Measurements from ENCODE around the gene COG4. TPM values are rescaled to one million over a fixed set of nuclear protein-coding genes. Genes with fewer than 3 reads are reported as not detected.

The COG4 gene
- total and polyA plus RNA-seq, 3 experiments from 2014 or later, result 48.9 to 51.9 (median 50.7) TPM

- no peak overlapping the region for H3K4me3 ChIP-seq (ENCODE audit: low read length)
- H3K27me3 ChIP-seq (ENCODE audit: insufficient read depth, low read length, poor library complexity, severe bottlenecking), result no peaks in the 10 kb centered on the region
- Mint-ChIP-seq H3K36me3 (peaks cover 0 to 63% (median 0%) of the 10 kb centered on the region in 3 donors), H3K9me3 (no peaks in the 10 kb centered on the region), H3K27me3 (no peaks in the 10 kb centered on the region), H3K4me3 (no peak overlapping the region), H3K4me1 (peaks cover 0 to 6% (median 1%) of the 10 kb centered on the region in 3 donors), H3K27ac (peak overlapping the region in 3 of 8 donors; percentile 19 to 80 (median 78))
- no peaks in the 10 kb centered on the region for H3K9me3 ChIP-seq (ENCODE audit: low read length)
- no peak for DNase-seq
- ChIA-PET CTCF (no interaction called here), POLR2A (no interaction called here)
- no peaks in the 10 kb centered on the region for H3K4me1 ChIP-seq (ENCODE audit: insufficient read depth, low read length)
- H3K27ac ChIP-seq (ENCODE audit: low read depth, low read length), result no peak overlapping the region
- peaks cover 11% of the 10 kb centered on the region for H3K36me3 ChIP-seq (ENCODE audit: insufficient read depth, low read length)
Measured at GRCh38 chr16:70483426-70483825, 39.9 kb downstream of the COG4 start.

DNA sequence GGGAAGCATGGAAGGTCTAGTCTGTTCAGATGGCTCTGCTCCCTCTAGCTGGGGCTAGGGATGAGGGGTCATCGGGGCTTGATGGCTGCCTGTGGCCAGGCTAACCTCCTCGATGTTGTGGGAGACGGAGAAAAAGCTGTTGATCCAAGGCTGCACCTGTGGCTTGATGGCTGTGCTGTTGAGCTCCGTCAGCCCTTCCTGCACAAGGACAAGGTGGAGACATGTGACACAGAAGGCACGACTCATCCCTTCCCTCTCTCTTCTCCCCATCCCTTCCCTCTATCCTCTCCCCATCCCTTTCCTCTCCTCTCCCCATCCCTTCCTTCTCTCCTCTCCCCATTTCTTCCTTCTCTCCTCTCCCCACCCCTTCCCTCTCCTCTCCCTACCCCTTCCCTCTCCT, 40.7 kb downstream of the COG4 start:
- no peaks in the 10 kb centered on the region for H3K9me3 ChIP-seq (ENCODE audit: low read length)
- no peak overlapping the region for H3K4me3 Mint-ChIP-seq
- peaks cover 0 to 68% (median 0%) of the 10 kb centered on the region in 3 donors for H3K36me3 Mint-ChIP-seq
- peaks cover 0 to 8% (median 1%) of the 10 kb centered on the region in 3 donors for H3K4me1 Mint-ChIP-seq
- no peaks in the 10 kb centered on the region for H3K27me3 ChIP-seq (ENCODE audit: insufficient read depth, low read length, poor library complexity, severe bottlenecking)
- no peaks in the 10 kb centered on the region for H3K4me1 ChIP-seq (ENCODE audit: insufficient read depth, low read length)
- no peak overlapping the region for H3K4me3 ChIP-seq (ENCODE audit: low read length)
- no peaks in the 10 kb centered on the region for H3K27me3 Mint-ChIP-seq
- peaks cover 11% of the 10 kb centered on the region for H3K36me3 ChIP-seq (ENCODE audit: insufficient read depth, low read length)
- ChIA-PET POLR2A (interaction anchor here (0.6 kb wide), 1 partner anchor 74 kb away, joined by 4 read pairs; no protein-coding TSS in a partner anchor), CTCF (no interaction called here)
- H3K27ac Mint-ChIP-seq, result peak overlapping the region in 4 of 8 donors; percentile 32 to 90 (median 55)
- no peak overlapping the region for H3K27ac ChIP-seq (ENCODE audit: low read depth, low read length)
- H3K9me3 Mint-ChIP-seq, result no peaks in the 10 kb centered on the region
- no peak for DNase-seq

- POLR2A ChIA-PET, result interaction anchor here (0.6 kb wide), 1 partner anchor 73 kb away, joined by 4 read pairs; no protein-coding TSS in a partner anchor
- peaks cover 11% of the 10 kb centered on the region for H3K36me3 ChIP-seq (ENCODE audit: insufficient read depth, low read length)
- H3K4me3 Mint-ChIP-seq, result no peak overlapping the region
Measured at GRCh38 chr16:70481929-70482536, 41.3 kb downstream of the COG4 start.

DNA sequence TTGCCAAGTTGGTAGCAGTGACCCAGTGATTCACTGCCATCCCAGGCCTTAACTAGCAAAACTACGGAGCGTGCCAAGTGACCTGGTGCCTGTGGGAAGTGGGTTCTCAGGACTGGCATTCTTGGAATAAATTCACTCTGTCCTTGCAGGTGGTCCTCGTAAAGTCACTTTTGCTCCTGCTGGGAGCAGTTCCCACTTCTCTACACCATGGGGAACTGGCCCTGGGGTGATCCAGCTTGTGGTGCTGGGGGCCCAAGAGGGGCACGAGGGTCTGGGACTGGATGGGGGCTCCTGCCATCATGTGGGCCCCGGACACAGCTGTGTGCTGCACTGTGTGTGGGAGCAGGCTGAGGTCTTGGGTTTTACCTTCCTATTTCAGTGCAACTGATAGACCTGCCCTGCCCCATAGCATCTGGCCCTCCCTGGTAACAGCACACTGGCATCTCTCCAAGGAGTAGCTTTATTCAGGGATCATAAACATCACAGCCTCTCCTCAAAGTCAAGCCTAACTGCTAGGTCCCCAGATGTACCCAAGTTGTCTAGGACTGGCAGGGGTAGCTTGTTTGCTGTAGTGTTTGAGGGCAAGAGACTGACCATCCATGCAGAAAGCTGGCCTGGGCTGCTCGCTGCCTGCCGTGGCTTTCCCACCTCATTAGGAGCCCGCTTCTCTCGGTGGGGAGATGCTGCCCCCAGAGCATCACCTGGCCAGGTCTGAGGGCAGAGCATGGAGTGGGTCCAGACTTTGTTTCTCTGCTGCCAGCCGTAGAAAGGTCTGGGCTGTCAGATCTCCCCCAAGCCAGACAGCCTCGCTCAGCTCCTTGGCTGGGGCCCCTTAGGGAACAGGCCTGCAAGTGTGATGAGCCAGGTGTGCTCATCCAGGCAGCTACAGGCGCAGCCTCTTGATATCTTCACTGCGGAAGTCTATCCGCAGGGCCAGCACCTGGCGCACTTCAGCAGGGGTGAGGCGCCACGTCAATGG, 42.9 kb downstream of the COG4 start:
- CTCF ChIA-PET, result no interaction called here

More at GRCh38 chr16:70481929-70482536, 41.3 kb downstream of the COG4 start:
- Histone ChIP-seq H3K27me3 (ENCODE audit: insufficient read depth, low read length, poor library complexity, severe bottlenecking) (no peaks in the 10 kb centered on the region), H3K27ac (ENCODE audit: low read depth, low read length) (no peak overlapping the region), H3K4me1 (ENCODE audit: insufficient read depth, low read length) (no peaks in the 10 kb centered on the region), H3K9me3 (ENCODE audit: low read length) (no peaks in the 10 kb centered on the region), H3K4me3 (ENCODE audit: low read length) (no peak overlapping the region)
- CTCF ChIA-PET, result no interaction called here
- DNase-seq, result no peak
- Mint-ChIP-seq H3K36me3 (peaks cover 0 to 71% (median 0%) of the 10 kb centered on the region in 3 donors), H3K9me3 (no peaks in the 10 kb centered on the region), H3K27ac (peak overlapping the region in 5 of 8 donors; percentile 15 to 90 (median 32)), H3K27me3 (no peaks in the 10 kb centered on the region), H3K4me1 (peaks cover 0 to 8% (median 1%) of the 10 kb centered on the region in 3 donors)

DNA sequence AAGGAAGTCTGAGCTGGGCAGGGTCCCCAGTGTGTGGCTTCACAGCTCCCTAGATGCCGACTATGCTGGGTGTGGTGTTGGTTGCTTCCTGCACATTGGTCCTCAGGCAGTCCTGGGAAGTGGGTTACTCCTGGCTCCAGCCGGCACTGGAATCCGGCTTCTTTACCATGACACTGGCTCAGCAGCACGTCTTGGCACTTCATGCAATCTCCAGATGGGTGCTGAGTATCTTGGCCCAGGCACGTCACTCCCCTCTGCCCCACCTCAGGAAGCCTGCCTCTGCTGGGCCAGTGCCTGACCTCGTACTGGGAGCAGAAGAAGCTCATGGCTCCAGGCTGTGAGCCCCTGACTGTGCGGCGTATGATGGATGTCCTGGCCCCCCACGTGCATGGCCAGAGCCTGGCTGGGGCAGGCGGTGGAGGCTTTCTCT, 44.4 kb downstream of the COG4 start:
- Mint-ChIP-seq H3K4me1 (peaks cover 0 to 8% (median 1%) of the 10 kb centered on the region in 3 donors), H3K4me3 (no peak overlapping the region), H3K9me3 (no peaks in the 10 kb centered on the region), H3K27me3 (no peaks in the 10 kb centered on the region), H3K27ac (peak overlapping the region in 3 of 8 donors; percentile 6 to 54 (median 21)), H3K36me3 (peaks cover 0 to 68% (median 0%) of the 10 kb centered on the region in 3 donors)
- Histone ChIP-seq H3K27ac (ENCODE audit: low read depth, low read length) (no peak overlapping the region), H3K4me1 (ENCODE audit: insufficient read depth, low read length) (no peaks in the 10 kb centered on the region), H3K4me3 (ENCODE audit: low read length) (no peak overlapping the region), H3K27me3 (ENCODE audit: insufficient read depth, low read length, poor library complexity, severe bottlenecking) (no peaks in the 10 kb centered on the region), H3K36me3 (ENCODE audit: insufficient read depth, low read length) (peaks cover 6% of the 10 kb centered on the region), H3K9me3 (ENCODE audit: low read length) (no peaks in the 10 kb centered on the region)
- ChIA-PET POLR2A (no interaction called here), CTCF (interaction anchor here (1.6 kb wide), 1 partner anchor 66 kb away, joined by 3 read pairs; no protein-coding TSS in a partner anchor)
- DNase-seq, result no peak

More for the DNA sequence above, 42.9 kb downstream of the COG4 start:
- DNase-seq, result no peak
- H3K4me1 Mint-ChIP-seq, result peaks cover 0 to 8% (median 1%) of the 10 kb centered on the region in 3 donors
- H3K4me3 ChIP-seq (ENCODE audit: low read length), result no peak overlapping the region
- H3K4me3 Mint-ChIP-seq, result no peak overlapping the region
- peaks cover 0 to 73% (median 0%) of the 10 kb centered on the region in 3 donors for H3K36me3 Mint-ChIP-seq
- H3K36me3 ChIP-seq (ENCODE audit: insufficient read depth, low read length), result peaks cover 11% of the 10 kb centered on the region
- no peaks in the 10 kb centered on the region for H3K27me3 ChIP-seq (ENCODE audit: insufficient read depth, low read length, poor library complexity, severe bottlenecking)
- no peak overlapping the region for H3K27ac ChIP-seq (ENCODE audit: low read depth, low read length)
- POLR2A ChIA-PET, result no interaction called here
- no peaks in the 10 kb centered on the region for H3K27me3 Mint-ChIP-seq
- H3K9me3 Mint-ChIP-seq, result no peaks in the 10 kb centered on the region
- no peaks in the 10 kb centered on the region for H3K4me1 ChIP-seq (ENCODE audit: insufficient read depth, low read length)
- peak overlapping the region in 1 of 8 donors; percentile 74 for H3K27ac Mint-ChIP-seq
- no peaks in the 10 kb centered on the region for H3K9me3 ChIP-seq (ENCODE audit: low read length)

DNA sequence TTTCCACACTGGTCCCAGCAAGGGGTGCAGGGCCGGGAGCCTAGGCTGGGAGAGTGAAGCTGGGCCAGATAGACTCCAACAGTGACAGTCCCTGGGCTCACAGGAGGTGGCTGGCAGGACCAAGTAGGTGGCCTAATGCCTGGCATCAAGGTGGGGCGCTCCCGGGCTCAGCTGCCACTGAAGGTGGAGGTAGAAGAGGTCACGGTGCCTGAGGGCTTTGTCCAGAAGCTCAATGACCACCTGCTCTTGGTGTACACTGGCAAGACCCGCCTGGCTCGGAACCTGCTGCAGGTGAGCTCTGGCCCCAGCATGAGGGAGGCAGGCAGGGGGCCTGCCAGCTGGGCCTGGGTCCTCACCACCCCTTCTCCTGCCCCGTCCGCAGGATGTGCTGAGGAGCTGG, 45.2 kb downstream of the COG4 start:
- Mint-ChIP-seq H3K27ac (peak overlapping the region in 4 of 8 donors; percentile 70 to 93 (median 82)), H3K4me1 (peaks cover 0 to 8% (median 1%) of the 10 kb centered on the region in 3 donors), H3K27me3 (no peaks in the 10 kb centered on the region), H3K9me3 (no peaks in the 10 kb centered on the region), H3K36me3 (peaks cover 0 to 68% (median 0%) of the 10 kb centered on the region in 3 donors), H3K4me3 (peak overlapping the region in 1 of 7 donors; percentile 23)
- no peak for DNase-seq
- H3K4me1 ChIP-seq (ENCODE audit: insufficient read depth, low read length), result no peaks in the 10 kb centered on the region
- H3K36me3 ChIP-seq (ENCODE audit: insufficient read depth, low read length), result no peaks in the 10 kb centered on the region
- H3K9me3 ChIP-seq (ENCODE audit: low read length), result no peaks in the 10 kb centered on the region
- POLR2A ChIA-PET, result interaction anchor here (0.6 kb wide), 1 partner anchor 19 kb away, joined by 4 read pairs; no protein-coding TSS in a partner anchor
- CTCF ChIA-PET, result interaction anchor here (1.6 kb wide), 1 partner anchor 67 kb away, joined by 3 read pairs; no protein-coding TSS in a partner anchor
- no peak overlapping the region for H3K4me3 ChIP-seq (ENCODE audit: low read length)
- H3K27me3 ChIP-seq (ENCODE audit: insufficient read depth, low read length, poor library complexity, severe bottlenecking), result no peaks in the 10 kb centered on the region
- no peak overlapping the region for H3K27ac ChIP-seq (ENCODE audit: low read depth, low read length)

GRCh38 chr16:70476272-70477020, 46.9 kb downstream of the COG4 start:
- H3K4me3 Mint-ChIP-seq, result no peak overlapping the region
- Histone ChIP-seq H3K4me3 (ENCODE audit: low read length) (no peak overlapping the region), H3K4me1 (ENCODE audit: insufficient read depth, low read length) (no peaks in the 10 kb centered on the region), H3K27ac (ENCODE audit: low read depth, low read length) (no peak overlapping the region), H3K36me3 (ENCODE audit: insufficient read depth, low read length) (no peaks in the 10 kb centered on the region), H3K9me3 (ENCODE audit: low read length) (no peaks in the 10 kb centered on the region), H3K27me3 (ENCODE audit: insufficient read depth, low read length, poor library complexity, severe bottlenecking) (no peaks in the 10 kb centered on the region)
- ChIA-PET POLR2A (no interaction called here), CTCF (no interaction called here)
- H3K9me3 Mint-ChIP-seq, result no peaks in the 10 kb centered on the region
- no peaks in the 10 kb centered on the region for H3K27me3 Mint-ChIP-seq
- H3K36me3 Mint-ChIP-seq, result peaks cover 0 to 56% (median 0%) of the 10 kb centered on the region in 3 donors
- peaks cover 0 to 8% (median 1%) of the 10 kb centered on the region in 3 donors for H3K4me1 Mint-ChIP-seq
- peak overlapping the region in 6 of 8 donors; percentile 21 to 81 (median 56) for H3K27ac Mint-ChIP-seq
- no peak for DNase-seq

All from CD8-positive, alpha-beta memory T cell (primary cell).